Activated naive CD4-positive, alpha-beta T cell treated with anti-CD3 and anti-CD28 coated beads, Interleukin-2, amount 50 U/mL, for 72 hours (primary cell): ENCODE data around the gene FBRSL1. TPM values are rescaled to one million over a fixed set of nuclear protein-coding genes. Genes with fewer than 3 reads are reported as not detected.

ENCODE experiments used
- ATAC-seq, 2 donors: fragments of 150-1000 bp; cut with Tn5 transposase; 2 replicates each; pipeline ENCODE4 v1.10.0; 2021; ENCODE audit warnings: mild to moderate bottlenecking in 2 of 2, moderate library complexity in 2 of 2
- DNase-seq, 2 donors: peaks; one replicate each; pipeline ENCODE4 v3.0.0; 2021 to 2022; ENCODE audit warnings: low spot score in 2 of 2
- H3K27ac Mint-ChIP-seq, 2 donors: one replicate each; pipeline ENCODE4 v1.8.0; 2022; ENCODE audit warnings: mild to moderate bottlenecking in 2 of 2, mixed read lengths in 2 of 2
- H3K36me3 Mint-ChIP-seq, 2 donors: one replicate each; pipeline ENCODE4 v1.8.0; 2022; ENCODE audit warnings: mixed read lengths in 2 of 2
- H3K9me3 Mint-ChIP-seq, 2 donors: one replicate each; pipeline ENCODE4 v1.8.0; 2022; ENCODE audit warnings: mixed read lengths in 2 of 2
- total RNA-seq, 2 donors: library from RNA; stranded (reverse); gene quantifications; one replicate each; pipeline ENCODE4 v1.2.3, GENCODE V29; 2022

Gene FBRSL1
- total RNA-seq, 2 donors from 2014 or later, result 30.8 to 37.8 TPM

- Mint-ChIP-seq H3K9me3 (no peaks in the 10 kb centered on the region), H3K36me3 (no peaks in the 10 kb centered on the region), H3K27ac (no peak overlapping the region)
- DNase-seq, result no peak
- ATAC-seq, result no peak
These were observed 66.8 kb downstream of the FBRSL1 start for GRCh38 chr12:132556801-132557200.

GRCh38 chr12:132557291-132558015 lies 67.5 kb downstream of the FBRSL1 start:
- Mint-ChIP-seq H3K36me3 (no peaks in the 10 kb centered on the region), H3K9me3 (no peaks in the 10 kb centered on the region), H3K27ac (no peak overlapping the region)
- no peak for ATAC-seq
- DNase-seq, result no peak

- no peaks in the 10 kb centered on the region for H3K9me3 Mint-ChIP-seq
- no peaks in the 10 kb centered on the region for H3K36me3 Mint-ChIP-seq
- H3K27ac Mint-ChIP-seq, result no peak overlapping the region
- DNase-seq, result no peak
- no peak for ATAC-seq
These were observed 68.3 kb downstream of the FBRSL1 start for GRCh38 chr12:132558042-132558856.

GRCh38 chr12:132558861-132559623 lies 69.1 kb downstream of the FBRSL1 start:
- Mint-ChIP-seq H3K9me3 (no peaks in the 10 kb centered on the region), H3K27ac (no peak overlapping the region), H3K36me3 (no peaks in the 10 kb centered on the region)
- no peak for ATAC-seq
- DNase-seq, result no peak

GRCh38 chr12:132559652-132560363 lies 69.9 kb downstream of the FBRSL1 start:
- ATAC-seq, result peak; percentile 50 to 71
- peak in 1 of 2 donors; percentile 63 for DNase-seq
- H3K27ac Mint-ChIP-seq, result no peak overlapping the region
- H3K9me3 Mint-ChIP-seq, result no peaks in the 10 kb centered on the region
- no peaks in the 10 kb centered on the region for H3K36me3 Mint-ChIP-seq

GRCh38 chr12:132560364-132560613 lies 70.3 kb downstream of the FBRSL1 start:
- DNase-seq (peak in 1 of 2 donors; percentile 52), ATAC-seq (peak; percentile 28 to 51)
- Mint-ChIP-seq H3K27ac (no peak overlapping the region), H3K9me3 (no peaks in the 10 kb centered on the region), H3K36me3 (no peaks in the 10 kb centered on the region)

- DNase-seq (peak in 1 of 2 donors; percentile 90), ATAC-seq (peak; percentile 62 to 65)
- no peak overlapping the region for H3K27ac Mint-ChIP-seq
- H3K36me3 Mint-ChIP-seq, result no peaks in the 10 kb centered on the region
- H3K9me3 Mint-ChIP-seq, result no peaks in the 10 kb centered on the region
These were observed 70.9 kb downstream of the FBRSL1 start for GRCh38 chr12:132560614-132561426.

Other genes starting within 250 kb of the FBRSL1 start
- gene GALNT9, start 160.6 kb upstream of the FBRSL1 start, total RNA-seq, result under 1 TPM in 1 of 2 donors, not detected in 1; 0.41 TPM
- gene LRCOL1, start 120.4 kb downstream of the FBRSL1 start, total RNA-seq, result not detected
- gene P2RX2, start 128.6 kb downstream of the FBRSL1 start, total RNA-seq, result not detected
- 100 to 1,000 TPM; 164 to 177 TPM for gene POLE, start 197.2 kb downstream of the FBRSL1 start, total RNA-seq
- gene PXMP2, start 197.4 kb downstream of the FBRSL1 start, total RNA-seq, result 10 to 100 TPM in 1 of 2 donors, 1 to 10 TPM in 1; 4.5 to 11.6 TPM
- gene PGAM5, start 220.7 kb downstream of the FBRSL1 start, total RNA-seq, result 10 to 100 TPM; 60.0 to 65.9 TPM